ENCODE measurements around the gene SIGLEC8.

Gene SIGLEC8

DNA sequence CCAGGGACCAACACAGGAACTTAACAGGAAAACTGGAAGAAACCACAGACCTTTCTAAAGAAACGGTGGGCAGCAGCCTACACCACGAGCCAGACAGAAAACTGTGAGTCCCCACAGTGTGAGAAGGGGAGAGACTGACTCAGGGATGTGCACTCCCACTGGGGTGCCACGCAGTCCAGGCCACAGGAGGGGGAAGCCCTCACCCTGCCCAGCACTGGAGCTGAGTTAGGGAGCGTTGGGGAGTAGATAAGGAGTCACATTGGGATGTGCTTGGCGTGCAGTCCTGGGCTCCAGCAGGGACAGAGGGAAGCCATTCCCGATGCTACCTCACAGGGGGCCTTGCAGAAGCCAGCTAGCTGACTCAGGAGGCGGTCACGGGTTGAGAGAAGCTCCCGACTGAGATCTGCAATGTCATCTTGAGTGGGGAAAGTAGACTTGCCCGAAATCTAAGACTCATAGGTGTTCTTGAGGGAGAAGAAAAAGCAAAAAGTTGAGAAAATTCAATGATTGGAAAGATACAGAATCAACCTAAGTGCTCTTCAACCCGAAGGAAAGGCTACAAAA lies 17.3 kb downstream of the SIGLEC8 start:
- TF ChIP-seq, protein P1, sequence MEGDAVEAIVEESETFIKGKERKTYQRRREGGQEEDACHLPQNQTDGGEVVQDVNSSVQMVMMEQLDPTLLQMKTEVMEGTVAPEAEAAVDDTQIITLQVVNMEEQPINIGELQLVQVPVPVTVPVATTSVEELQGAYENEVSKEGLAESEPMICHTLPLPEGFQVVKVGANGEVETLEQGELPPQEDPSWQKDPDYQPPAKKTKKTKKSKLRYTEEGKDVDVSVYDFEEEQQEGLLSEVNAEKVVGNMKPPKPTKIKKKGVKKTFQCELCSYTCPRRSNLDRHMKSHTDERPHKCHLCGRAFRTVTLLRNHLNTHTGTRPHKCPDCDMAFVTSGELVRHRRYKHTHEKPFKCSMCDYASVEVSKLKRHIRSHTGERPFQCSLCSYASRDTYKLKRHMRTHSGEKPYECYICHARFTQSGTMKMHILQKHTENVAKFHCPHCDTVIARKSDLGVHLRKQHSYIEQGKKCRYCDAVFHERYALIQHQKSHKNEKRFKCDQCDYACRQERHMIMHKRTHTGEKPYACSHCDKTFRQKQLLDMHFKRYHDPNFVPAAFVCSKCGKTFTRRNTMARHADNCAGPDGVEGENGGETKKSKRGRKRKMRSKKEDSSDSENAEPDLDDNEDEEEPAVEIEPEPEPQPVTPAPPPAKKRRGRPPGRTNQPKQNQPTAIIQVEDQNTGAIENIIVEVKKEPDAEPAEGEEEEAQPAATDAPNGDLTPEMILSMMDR (IDR thresholded peaks at IDR 0.05; ENCODE audit: insufficient read depth, low read length, poor library complexity, severe bottlenecking), result no peak
- Histone ChIP-seq H3K36me3 (ENCODE audit: control insufficient read depth, insufficient read depth, low read length) (no peaks in the 10 kb centered on the region), H3K4me3 (replicated peaks; ENCODE audit: low read depth, low read length) (no peak overlapping the region), H3K27me3 (replicated peaks; ENCODE audit: control insufficient read depth, insufficient read depth, low read length) (no peaks in the 10 kb centered on the region)
- DNase-seq (ENCODE audit: extremely low read depth, insufficient read length), result no peak

DNA sequence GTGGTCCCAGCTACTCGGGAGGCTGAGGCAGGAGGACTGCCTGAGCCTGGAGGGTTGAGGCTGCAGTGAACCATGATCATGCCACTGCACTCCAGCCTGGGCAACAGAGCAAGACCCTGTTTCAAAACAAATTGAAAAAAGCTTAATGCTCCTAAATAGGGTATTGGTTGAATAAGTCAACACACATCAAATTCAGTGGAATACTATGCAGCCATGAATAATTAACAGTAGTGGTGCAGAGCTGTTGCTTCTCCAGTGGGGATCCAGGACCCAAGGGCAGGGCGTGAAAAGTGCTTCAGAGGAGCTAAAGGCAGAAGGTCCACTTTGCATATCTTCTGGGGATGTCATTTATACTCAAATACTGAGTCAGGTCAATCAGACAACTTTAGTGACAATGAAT lies 18.2 kb downstream of the SIGLEC8 start:
- H3K4me3 ChIP-seq (replicated peaks; ENCODE audit: low read depth, low read length), result no peak overlapping the region
- no peak for DNase-seq (ENCODE audit: extremely low read depth, insufficient read length)
- H3K27me3 ChIP-seq (replicated peaks; ENCODE audit: control insufficient read depth, insufficient read depth, low read length), result no peaks in the 10 kb centered on the region; the same call in 1 of the 2 replicates
- TF ChIP-seq, protein P1 (IDR thresholded peaks at IDR 0.05; ENCODE audit: insufficient read depth, low read length, poor library complexity, severe bottlenecking), result no peak
- no peaks in the 10 kb centered on the region for H3K36me3 ChIP-seq (ENCODE audit: control insufficient read depth, insufficient read depth, low read length)

DNA sequence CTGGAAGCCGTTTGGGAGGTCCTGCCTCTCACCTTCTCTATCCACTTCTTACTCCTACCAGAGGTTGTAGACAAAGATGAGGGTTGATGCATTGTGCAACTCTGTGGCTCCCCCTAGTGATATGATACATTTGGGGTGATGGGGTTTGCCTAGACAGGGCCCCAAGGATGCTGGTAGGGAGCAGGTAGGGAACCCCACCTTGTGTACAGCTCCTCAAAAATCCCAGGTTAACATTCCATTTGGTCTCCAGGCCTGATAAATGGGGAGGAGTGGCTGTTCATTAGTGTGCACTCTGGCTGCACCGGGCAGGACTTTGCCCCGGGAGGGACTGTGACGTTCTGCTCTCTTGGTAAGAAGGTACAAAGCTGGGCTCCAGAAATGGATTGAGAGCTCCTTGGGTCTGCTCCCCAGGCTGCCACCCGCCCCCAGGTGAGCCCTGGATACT lies 19.2 kb downstream of the SIGLEC8 start:
- TF ChIP-seq, protein P1 (IDR thresholded peaks at IDR 0.05; ENCODE audit: insufficient read depth, low read length, poor library complexity, severe bottlenecking), result peak; percentile 73
- no peak for DNase-seq (ENCODE audit: extremely low read depth, insufficient read length)
- no peaks in the 10 kb centered on the region for H3K36me3 ChIP-seq (ENCODE audit: control insufficient read depth, insufficient read depth, low read length)
- no peak overlapping the region for H3K4me3 ChIP-seq (replicated peaks; ENCODE audit: low read depth, low read length)
- H3K27me3 ChIP-seq (replicated peaks; ENCODE audit: control insufficient read depth, insufficient read depth, low read length), result no peaks in the 10 kb centered on the region; the same call in 1 of the 2 replicates

DNA sequence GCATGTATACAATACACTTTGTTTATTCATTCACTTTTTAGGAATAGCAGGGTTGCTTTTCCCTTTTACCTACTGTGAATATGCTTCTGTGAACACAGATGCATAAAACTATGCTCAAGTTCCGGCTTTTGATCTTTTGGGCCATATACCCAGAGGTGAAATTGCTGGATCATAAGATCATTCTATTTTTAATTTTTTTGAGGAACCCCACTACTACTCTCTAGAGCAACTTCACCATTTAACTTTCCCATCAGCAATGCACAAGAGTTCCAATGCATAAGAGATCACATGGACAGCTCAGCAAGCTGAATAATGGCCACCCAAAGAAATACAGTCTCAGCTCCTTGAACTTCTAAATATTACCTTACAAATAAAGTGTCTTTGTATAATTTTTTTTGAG lies 23.8 kb downstream of the SIGLEC8 start:
- no peak for DNase-seq (ENCODE audit: extremely low read depth, insufficient read length)
- Histone ChIP-seq H3K4me3 (replicated peaks; ENCODE audit: low read depth, low read length) (no peak overlapping the region), H3K36me3 (ENCODE audit: control insufficient read depth, insufficient read depth, low read length) (no peaks in the 10 kb centered on the region), H3K27me3 (replicated peaks; ENCODE audit: control insufficient read depth, insufficient read depth, low read length) (no peaks in the 10 kb centered on the region; the same call in 1 of the 2 replicates)
- TF ChIP-seq, protein P1 (IDR thresholded peaks at IDR 0.05; ENCODE audit: insufficient read depth, low read length, poor library complexity, severe bottlenecking), result no peak

DNA sequence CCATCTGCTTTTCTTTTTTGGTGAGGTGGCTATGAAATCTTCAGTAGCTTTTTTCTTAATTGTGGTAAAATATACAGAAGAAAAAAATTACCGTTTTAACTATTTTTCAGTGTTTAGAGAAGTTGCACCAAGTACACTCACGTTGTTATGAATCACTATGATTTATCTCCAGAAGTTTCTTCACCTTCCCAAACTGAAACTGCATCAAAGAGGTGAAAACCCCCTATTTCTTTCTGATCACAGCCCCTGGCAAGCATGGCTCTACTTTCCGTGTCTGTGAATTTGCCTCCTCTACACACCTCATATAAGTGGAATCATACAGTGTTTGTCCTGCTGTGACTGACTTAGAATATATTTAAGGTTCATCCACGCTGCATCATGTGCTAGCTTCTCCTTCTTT lies 25.2 kb downstream of the SIGLEC8 start:
- TF ChIP-seq, protein P1 (IDR thresholded peaks at IDR 0.05; ENCODE audit: insufficient read depth, low read length, poor library complexity, severe bottlenecking), result no peak
- no peaks in the 10 kb centered on the region; the same call in 1 of the 2 replicates for H3K27me3 ChIP-seq (replicated peaks; ENCODE audit: control insufficient read depth, insufficient read depth, low read length)
- H3K4me3 ChIP-seq (replicated peaks; ENCODE audit: low read depth, low read length), result no peak overlapping the region
- H3K36me3 ChIP-seq (ENCODE audit: control insufficient read depth, insufficient read depth, low read length), result no peaks in the 10 kb centered on the region
- no peak for DNase-seq (ENCODE audit: extremely low read depth, insufficient read length)

DNA sequence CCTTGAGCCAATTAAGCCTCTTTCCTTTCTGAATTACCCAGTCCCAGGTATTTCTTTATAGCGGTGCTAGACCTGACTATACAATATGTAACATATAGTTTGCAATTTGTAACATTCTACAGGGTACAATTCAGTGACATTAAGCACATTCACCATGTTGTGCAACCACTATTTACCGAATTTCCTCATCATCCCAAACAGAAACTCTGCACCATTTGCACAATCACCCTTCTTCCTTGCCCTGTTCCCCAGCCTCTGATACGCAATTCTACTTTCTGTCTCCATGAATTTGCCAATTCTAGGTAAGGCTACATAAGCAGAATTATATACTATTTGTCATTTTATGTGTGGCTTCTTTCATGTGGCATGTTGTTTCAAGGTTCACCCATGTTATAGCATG lies 27.1 kb downstream of the SIGLEC8 start:
- H3K4me3 ChIP-seq (replicated peaks; ENCODE audit: low read depth, low read length), result no peak overlapping the region
- TF ChIP-seq, protein P1 (IDR thresholded peaks at IDR 0.05; ENCODE audit: insufficient read depth, low read length, poor library complexity, severe bottlenecking), result no peak
- no peaks in the 10 kb centered on the region for H3K36me3 ChIP-seq (ENCODE audit: control insufficient read depth, insufficient read depth, low read length)
- DNase-seq (ENCODE audit: extremely low read depth, insufficient read length), result no peak
- H3K27me3 ChIP-seq (replicated peaks; ENCODE audit: control insufficient read depth, insufficient read depth, low read length), result no peaks in the 10 kb centered on the region; the same call in none of the 2 replicates
